ENCODE results near the gene DHRS7B.
"Not testable (repeated sequence)": the region's sequence is repeated elsewhere in the genome, so short reads cannot be mapped to it uniquely, and the experiment has no call there.

Gene DHRS7B

GRCh38 chr17:21218101-21218500, 91.3 kb downstream of the DHRS7B start:
- TF ChIP-seq MYC (IDR thresholded peaks at IDR 0.05; ENCODE audit: low read depth, low read length) (no peak), POLR2A (IDR thresholded peaks at IDR 0.05; ENCODE audit: extremely low read depth, insufficient read length) (no peak)
- TF ChIP-seq, protein P1, sequence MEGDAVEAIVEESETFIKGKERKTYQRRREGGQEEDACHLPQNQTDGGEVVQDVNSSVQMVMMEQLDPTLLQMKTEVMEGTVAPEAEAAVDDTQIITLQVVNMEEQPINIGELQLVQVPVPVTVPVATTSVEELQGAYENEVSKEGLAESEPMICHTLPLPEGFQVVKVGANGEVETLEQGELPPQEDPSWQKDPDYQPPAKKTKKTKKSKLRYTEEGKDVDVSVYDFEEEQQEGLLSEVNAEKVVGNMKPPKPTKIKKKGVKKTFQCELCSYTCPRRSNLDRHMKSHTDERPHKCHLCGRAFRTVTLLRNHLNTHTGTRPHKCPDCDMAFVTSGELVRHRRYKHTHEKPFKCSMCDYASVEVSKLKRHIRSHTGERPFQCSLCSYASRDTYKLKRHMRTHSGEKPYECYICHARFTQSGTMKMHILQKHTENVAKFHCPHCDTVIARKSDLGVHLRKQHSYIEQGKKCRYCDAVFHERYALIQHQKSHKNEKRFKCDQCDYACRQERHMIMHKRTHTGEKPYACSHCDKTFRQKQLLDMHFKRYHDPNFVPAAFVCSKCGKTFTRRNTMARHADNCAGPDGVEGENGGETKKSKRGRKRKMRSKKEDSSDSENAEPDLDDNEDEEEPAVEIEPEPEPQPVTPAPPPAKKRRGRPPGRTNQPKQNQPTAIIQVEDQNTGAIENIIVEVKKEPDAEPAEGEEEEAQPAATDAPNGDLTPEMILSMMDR (IDR thresholded peaks at IDR 0.05; ENCODE audit: low read depth, low read length), result no peak
- TF ChIP-seq, protein P2, sequence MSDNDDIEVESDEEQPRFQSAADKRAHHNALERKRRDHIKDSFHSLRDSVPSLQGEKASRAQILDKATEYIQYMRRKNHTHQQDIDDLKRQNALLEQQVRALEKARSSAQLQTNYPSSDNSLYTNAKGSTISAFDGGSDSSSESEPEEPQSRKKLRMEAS (IDR thresholded peaks at IDR 0.05; ENCODE audit: low read depth, low read length), result no peak
- H3K4me3 ChIP-seq (ENCODE audit: low read depth, low read length), result no peak overlapping the region
- peak; percentile 64 for DNase-seq (ENCODE audit: low read depth)

- TF ChIP-seq, protein P1 (IDR thresholded peaks at IDR 0.05; ENCODE audit: low read depth, low read length), result no peak
- no peak for TF ChIP-seq POLR2A (IDR thresholded peaks at IDR 0.05; ENCODE audit: extremely low read depth, insufficient read length)
- no peak for DNase-seq (ENCODE audit: low read depth)
- no peak overlapping the region for H3K4me3 ChIP-seq (ENCODE audit: low read depth, low read length)
These were observed 92.1 kb downstream of the DHRS7B start for GRCh38 chr17:21218831-21219380.

GRCh38 chr17:21223086-21223485, 96.3 kb downstream of the DHRS7B start:
- no peak overlapping the region for H3K4me3 ChIP-seq (ENCODE audit: low read depth, low read length)
- no peak for DNase-seq (ENCODE audit: low read depth)
- TF ChIP-seq, protein P1 (IDR thresholded peaks at IDR 0.05; ENCODE audit: low read depth, low read length), result no peak
- TF ChIP-seq MYC (IDR thresholded peaks at IDR 0.05; ENCODE audit: low read depth, low read length) (no peak), POLR2A (IDR thresholded peaks at IDR 0.05; ENCODE audit: extremely low read depth, insufficient read length) (no peak)
- TF ChIP-seq, protein P2 (IDR thresholded peaks at IDR 0.05; ENCODE audit: low read depth, low read length), result no peak

- not testable (repeated sequence) for H3K4me3 ChIP-seq (ENCODE audit: low read depth, low read length); DNase-seq (ENCODE audit: low read depth)
These were observed 100.5 kb downstream of the DHRS7B start for GRCh38 chr17:21227277-21227676.

DNA sequence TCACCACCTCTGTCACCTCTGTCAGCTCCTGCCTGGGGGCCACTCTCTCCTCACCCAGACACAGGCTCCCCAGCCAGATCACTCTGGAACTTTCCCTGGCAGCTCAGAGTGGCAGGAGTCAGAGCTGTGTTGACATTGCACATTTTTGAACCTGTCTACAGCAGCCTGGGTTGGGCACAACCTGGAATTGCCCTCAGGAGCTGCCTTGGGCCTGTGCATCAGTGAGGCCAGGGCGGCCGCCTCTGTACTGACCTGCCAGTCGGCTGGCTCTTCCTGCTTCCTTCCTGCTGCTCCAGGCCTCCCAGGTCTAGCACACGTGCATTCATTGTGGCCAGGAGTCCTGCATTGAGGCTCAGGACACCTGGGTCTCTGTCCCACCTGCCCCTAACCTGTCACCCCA, 101.3 kb downstream of the DHRS7B start:
- no peak overlapping the region for H3K4me3 ChIP-seq (ENCODE audit: low read depth, low read length)
- no peak for DNase-seq (ENCODE audit: low read depth)
- TF ChIP-seq, protein P2 (IDR thresholded peaks at IDR 0.05; ENCODE audit: low read depth, low read length), result no peak
- TF ChIP-seq, protein P1 (IDR thresholded peaks at IDR 0.05; ENCODE audit: low read depth, low read length), result no peak
- TF ChIP-seq POLR2A (IDR thresholded peaks at IDR 0.05; ENCODE audit: extremely low read depth, insufficient read length), result no peak
- TF ChIP-seq MYC (IDR thresholded peaks at IDR 0.05; ENCODE audit: low read depth, low read length), result no peak

DNA sequence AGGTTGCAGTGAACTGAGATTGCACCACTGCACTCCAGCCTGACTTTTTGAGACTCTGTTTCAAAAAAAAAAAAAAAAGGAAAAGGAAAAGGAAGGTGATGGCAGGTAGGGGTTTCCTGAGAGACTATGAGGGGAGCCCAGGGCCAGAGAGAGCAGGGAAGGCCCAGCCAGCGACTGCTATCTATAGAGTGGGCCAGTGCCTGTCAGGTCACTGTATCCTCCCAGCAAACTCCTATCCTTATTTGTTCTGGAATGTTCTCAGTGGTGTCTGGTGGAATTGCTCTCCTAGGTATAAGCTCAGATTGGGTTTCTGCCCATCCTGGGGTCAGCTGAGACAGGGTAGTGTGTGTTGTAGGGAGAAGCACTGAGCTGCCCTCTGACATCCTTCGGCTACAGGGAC, 102.1 kb downstream of the DHRS7B start:
- DNase-seq (ENCODE audit: low read depth), result no peak
- TF ChIP-seq POLR2A (IDR thresholded peaks at IDR 0.05; ENCODE audit: extremely low read depth, insufficient read length) (no peak), MYC (IDR thresholded peaks at IDR 0.05; ENCODE audit: low read depth, low read length) (no peak)
- TF ChIP-seq, protein P2 (IDR thresholded peaks at IDR 0.05; ENCODE audit: low read depth, low read length), result no peak
- TF ChIP-seq, protein P1 (IDR thresholded peaks at IDR 0.05; ENCODE audit: low read depth, low read length), result no peak
- H3K4me3 ChIP-seq (ENCODE audit: low read depth, low read length), result no peak overlapping the region
